ENCODE results near the gene SPATA16.
"Not testable (repeated sequence)": the region's sequence is repeated elsewhere in the genome, so short reads cannot be mapped to it uniquely, and the experiment has no call there.

Gene SPATA16

DNA sequence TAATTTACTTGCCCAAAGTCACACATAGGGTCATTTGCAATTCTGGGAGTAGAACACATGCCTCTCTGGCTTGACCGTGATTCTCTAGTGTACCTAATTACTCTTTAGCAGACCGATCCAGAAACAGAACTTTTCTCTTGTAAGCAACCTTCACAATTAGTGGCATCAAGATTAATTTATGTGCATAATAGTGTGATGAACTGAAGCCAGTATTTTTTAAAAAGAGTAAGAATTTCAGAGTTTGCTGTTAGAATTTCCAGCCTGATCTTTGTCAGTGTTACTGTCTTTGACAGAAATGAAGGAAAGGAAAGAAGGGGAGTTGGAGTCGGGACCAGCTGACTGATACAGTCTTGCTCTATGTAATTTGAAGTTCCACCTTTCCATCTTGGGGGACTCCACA is 137.1 kb downstream of the SPATA16 start:
- no peak for DNase-seq (ENCODE audit: low read depth)

DNA sequence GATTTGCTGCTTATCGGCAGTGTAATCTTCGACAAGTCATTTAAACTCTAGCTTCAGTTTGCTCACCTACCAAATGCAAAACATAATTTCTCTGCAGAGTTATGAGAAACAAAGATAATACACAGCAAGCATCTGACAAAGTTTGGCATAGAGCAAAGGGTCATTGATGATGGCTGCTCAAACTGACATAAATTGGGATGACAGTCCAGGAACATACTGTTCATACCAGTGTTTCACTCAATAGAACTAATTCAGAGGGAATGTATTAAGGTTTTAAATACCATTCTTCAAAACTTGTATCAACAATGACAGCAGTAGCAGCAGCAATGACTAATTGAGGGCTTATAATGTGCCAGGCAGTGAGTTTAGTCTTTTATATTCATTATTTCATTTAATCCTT is 137.6 kb downstream of the SPATA16 start:
- DNase-seq (ENCODE audit: low read depth) = no peak

GRCh38 chr3:173001622-173002021 is 139.4 kb downstream of the SPATA16 start:
- no peak for DNase-seq (ENCODE audit: low read depth)

- no peak for DNase-seq (ENCODE audit: low read depth)
Measured at GRCh38 chr3:173000553-173000952, 140.5 kb downstream of the SPATA16 start.

DNA sequence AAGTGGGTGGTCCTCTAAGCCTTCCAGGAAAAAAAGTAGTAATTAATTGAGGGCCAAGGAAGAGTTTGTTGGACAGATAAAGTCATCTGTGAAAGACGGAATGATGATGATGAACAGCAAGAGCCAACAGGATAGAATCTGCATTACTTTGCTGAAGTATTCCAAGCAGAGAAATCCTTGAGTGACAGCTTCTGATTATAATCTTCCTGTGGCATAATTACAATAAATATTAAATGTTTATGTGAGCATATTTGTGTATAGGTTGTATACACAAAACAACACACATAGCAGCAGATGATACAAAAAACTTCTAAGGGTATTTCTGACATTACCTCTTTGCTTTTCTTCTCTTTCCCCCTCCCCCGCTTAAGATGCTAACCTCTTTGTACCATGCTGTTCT is 147.6 kb downstream of the SPATA16 start:
- DNase-seq (ENCODE audit: low read depth) = no peak

- DNase-seq (ENCODE audit: low read depth) = no peak
Measured at GRCh38 chr3:172991424-172991996, 149.5 kb downstream of the SPATA16 start.

DNA sequence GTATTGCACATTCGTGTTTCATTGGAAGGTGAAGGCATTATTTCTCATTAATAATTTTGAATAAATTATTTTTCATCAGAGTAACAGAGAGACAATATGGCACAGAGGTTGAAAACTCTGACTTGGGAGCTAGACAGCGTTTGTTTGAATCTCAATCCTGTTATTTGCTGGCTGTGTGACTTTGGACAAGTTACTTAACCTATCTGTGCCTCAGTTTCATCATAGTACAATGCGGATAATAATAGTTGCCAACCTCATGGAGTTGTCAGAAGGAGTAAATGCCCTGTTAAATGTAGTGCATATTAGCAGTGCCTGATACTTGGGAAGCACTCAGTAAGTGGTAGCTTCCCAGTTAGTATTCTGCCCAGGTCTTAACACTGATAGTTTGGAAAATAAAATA is 151.7 kb downstream of the SPATA16 start:
- no peak for DNase-seq (ENCODE audit: low read depth)

- DNase-seq (ENCODE audit: low read depth) = no peak
Measured at GRCh38 chr3:172987273-172987672, 153.8 kb downstream of the SPATA16 start.

GRCh38 chr3:172984914-172985313 is 156.1 kb downstream of the SPATA16 start:
- no peak for DNase-seq (ENCODE audit: low read depth)

GRCh38 chr3:172982736-172983364 is 158.2 kb downstream of the SPATA16 start:
- no peak for DNase-seq (ENCODE audit: low read depth)

DNA sequence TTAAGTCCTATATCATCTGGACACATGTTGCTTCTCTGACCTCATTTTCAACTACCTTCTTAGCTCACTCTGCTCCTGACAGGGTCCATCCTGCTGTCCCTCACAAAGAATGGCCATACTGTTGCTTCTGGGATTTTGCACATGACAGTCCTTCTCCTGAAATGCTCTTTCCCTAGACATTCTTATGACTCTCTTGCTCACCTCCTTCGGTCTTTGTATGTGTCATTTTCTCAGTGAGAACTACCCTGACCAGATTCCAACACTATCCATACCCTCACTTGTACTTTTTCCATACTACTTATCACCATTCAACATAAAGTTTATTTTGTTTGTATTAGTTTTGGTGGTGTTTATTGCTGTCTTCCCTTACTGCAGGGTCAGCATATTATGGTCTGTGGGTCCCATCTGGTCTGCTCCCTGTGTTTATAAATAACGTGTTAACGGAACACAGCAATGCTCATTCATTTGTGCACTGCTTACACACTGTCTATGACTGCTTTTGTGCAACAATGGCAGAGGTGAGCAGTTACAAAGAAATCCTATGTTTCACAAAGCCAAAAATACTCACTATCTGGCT is 159.5 kb downstream of the SPATA16 start:
- no peak for DNase-seq (ENCODE audit: low read depth)

- no peak for DNase-seq (ENCODE audit: low read depth)
Measured at GRCh38 chr3:172980849-172981248, 160.2 kb downstream of the SPATA16 start.

- no peak for DNase-seq (ENCODE audit: low read depth)
Measured at GRCh38 chr3:172977696-172978095, 163.3 kb downstream of the SPATA16 start.

DNA sequence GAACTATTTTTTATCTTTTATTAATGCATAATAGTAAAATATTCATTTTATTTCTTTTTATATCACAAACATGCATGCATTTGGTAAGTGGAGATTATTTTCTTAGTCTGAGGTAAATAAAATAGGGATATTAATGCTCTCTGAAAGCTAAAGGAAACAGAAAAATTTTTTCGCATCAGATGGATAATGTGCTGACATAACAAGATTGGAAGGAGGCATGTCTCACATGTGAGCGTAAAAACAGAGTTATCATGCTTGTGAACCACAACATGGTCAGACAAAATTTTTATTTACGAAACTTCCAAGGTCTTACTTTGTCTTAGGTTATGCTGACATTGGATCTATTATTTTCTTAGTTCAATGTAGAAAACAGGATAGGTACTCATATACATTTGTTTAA is 166.1 kb downstream of the SPATA16 start:
- DNase-seq (ENCODE audit: low read depth) = no peak

- DNase-seq (ENCODE audit: low read depth) = no peak
Measured at GRCh38 chr3:172973799-172974198, 167.2 kb downstream of the SPATA16 start.

DNA sequence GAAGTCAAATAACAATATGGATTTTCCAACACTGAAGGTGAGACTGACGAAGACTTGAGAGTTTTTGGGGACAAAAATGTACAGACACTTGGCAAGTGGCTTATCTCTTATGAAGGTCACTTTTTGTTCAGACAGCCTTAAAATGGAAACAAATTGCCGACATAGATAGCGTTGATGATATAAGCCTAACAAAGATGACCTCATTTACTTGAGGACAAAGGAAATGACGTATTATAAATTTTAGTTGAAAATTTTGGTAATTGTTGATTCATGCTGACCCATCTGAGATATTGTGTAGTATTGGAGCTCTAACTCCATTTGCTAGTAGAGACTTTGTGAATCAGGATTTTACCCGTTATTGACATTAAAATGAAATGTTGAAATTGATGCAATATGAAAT is 168.3 kb downstream of the SPATA16 start:
- DNase-seq (ENCODE audit: low read depth) = no peak

DNA sequence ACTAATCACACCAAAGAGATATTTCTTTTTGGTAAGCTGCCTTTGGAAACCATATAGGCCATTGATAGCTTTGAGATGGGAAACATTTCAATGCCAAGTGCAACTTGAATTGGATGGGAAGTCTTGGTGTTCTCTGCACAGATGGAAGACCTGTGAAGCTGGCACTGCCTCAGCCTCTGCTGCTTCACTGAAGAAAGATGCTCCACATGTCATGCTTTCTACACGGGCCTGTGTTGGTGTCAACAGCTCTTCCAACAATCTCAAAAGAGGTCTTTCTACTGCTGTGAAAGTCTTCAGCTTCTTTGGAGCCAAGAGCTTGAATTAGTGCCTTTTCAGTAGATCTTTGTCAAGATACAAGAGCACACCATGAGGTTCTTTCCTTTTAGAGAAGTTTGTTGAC is 169.0 kb downstream of the SPATA16 start:
- no peak for DNase-seq (ENCODE audit: low read depth)

DNA sequence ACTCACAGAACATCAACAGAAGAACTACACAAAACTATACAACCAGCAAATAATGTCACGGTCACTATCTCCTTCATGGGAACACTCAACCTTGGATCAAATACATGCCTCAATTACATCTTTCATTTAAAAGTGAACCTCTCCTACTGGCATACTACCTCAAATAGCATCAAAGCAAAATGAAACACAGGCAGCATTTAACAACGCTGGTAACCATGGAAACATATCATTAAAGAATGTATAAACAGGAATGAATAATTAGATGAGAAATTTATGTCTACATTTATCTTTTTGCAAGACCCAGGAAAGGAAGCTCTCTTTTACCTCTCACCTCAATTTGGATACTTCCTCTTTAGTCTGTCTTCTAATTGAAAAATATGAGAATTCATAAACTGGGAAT is 172.4 kb downstream of the SPATA16 start:
- DNase-seq (ENCODE audit: low read depth) = no peak

DNA sequence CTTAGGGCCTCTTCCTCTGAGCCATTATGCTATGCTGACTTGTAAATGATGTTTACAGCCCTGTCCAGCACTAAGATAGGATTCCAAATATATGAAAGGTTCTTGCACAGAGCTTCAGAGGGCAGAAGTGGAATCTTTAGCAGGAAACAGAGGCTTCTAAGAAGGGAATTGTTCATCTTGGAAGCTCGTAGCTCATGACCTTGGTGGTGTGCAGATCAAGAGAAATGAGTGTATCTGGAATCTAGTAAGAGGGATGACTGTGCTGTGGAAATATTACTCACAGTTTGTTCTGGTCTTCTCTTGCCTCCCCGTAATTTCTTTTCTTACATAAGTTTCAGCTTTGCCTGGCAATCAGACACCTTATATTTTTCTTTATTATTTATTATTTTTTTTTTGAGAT is 175.8 kb downstream of the SPATA16 start:
- DNase-seq (ENCODE audit: low read depth) = no peak

DNA sequence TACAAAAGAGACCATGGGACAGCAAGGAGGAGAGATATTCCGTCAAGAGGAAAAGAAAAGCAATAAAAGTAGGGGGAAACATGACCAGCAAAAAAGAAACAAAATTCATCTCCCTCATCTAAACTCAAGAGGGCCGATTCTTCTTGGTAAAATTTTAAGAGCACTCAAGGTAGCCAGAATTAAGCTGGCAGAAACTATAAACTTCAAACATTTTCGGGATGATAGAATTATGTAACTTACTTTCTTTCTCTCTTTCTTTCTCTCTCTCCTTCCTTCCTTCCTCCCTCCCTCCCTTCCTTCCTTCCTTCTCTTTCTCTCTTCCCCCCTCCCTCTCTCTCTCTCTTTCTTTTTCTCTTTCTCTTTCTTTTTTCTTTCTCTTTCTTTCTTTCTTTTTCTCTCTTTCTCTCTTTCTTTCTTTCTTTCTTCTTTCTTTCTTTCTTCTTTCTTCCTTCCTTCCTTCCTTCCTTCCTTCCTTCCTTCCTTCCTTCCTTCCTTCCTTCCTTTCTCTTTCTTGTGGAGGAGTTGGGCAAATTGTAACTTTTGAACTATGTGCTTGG is 180.3 kb downstream of the SPATA16 start:
- DNase-seq (ENCODE audit: low read depth) = not testable (repeated sequence)

DNA sequence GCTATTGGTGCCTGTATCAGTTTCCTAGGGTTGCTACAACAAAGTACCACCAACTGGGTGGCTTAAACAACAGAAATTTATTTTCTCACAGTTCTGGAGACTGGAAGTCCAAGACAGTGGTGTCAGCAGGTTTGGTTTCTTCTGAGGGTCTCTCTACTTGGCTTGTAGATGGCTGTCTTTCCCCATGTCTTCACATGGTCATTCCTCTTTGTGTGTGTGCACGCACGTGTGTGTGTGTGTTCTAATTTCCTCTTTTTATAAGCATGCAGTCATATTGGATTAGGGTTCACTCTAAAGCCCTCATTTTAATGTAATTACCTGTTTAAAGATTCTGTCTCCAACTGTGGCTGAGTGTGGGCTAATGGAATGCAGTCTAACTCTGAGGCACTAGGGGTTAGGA is 182.5 kb downstream of the SPATA16 start:
- no peak for DNase-seq (ENCODE audit: low read depth)

- no peak for DNase-seq (ENCODE audit: low read depth)
Measured at GRCh38 chr3:172953571-172953970, 187.5 kb downstream of the SPATA16 start.

DNA sequence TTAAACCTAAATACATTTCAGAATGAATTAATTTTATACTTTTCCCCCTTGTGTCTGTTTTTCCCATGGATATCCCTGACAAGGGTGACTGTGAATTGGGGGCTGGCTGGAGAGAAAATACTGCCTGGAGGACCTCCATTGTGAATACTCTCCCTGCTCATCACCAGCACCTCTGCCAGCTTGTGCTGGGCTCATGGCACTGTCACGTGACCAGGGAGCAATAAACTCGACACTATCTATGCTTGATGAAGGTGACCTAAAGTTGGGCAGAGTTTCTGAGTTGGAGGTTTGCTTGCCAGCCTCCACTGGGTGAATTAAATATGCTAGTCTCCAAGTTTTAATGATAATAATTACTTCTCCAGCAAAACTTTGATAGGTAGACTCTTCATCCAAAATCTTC is 189.5 kb downstream of the SPATA16 start:
- no peak for DNase-seq (ENCODE audit: low read depth)

GRCh38 chr3:172946061-172946460 is 195.0 kb downstream of the SPATA16 start:
- no peak for DNase-seq (ENCODE audit: low read depth)
